Stimulated activated CD4-positive, alpha-beta T cell treated with anti-CD3 and anti-CD28 coated beads, Interleukin-15, amount 100 ng/mL, for 1 hour (primary cell): ENCODE results near the gene RIMBP2.

Experiments
- DNase-seq, 2 donors: peaks; one replicate each; pipeline ENCODE4 v3.0.0-alpha.2; 2020; ENCODE audit warnings: low read depth in 1 of 2, low spot score in 1 of 2

Gene RIMBP2

DNA sequence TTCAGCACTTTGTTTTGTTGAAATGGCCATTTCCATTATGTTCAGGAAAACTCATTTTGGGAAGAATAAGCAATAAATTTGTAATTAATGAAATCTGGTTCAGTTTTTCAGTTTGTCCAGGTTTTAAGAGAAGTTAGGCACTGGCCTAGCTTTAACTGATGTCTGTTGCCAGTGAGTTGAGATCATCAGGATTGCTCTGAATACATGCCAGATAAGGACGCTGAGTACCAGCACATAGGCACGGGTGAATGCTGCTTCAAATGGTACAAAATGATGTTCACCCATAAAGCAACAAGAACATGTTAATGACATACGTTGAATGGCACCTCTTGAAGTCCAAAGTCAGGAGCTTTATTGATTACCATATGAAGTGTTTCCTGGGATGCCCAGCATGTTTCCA is 331.9 kb downstream of the RIMBP2 start:
- no peak for DNase-seq

DNA sequence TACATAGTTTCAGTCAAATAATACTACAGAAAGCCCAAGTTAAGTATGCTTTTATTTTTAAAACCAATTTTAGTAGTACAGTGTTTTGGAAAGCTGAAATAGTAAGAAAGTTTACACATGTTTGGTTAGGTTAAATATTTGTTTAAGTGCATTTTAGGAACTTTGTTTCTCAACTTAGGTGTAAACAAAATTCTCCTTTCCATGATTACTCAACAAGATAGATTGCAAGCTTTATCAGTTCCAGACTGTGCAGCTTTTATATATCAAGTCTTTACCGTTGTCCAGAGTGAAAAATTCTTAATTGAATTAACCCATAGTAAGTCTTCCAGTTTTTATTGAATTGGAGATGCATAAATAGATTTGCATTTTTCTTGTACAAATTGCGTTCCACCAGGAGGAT is 333.3 kb downstream of the RIMBP2 start:
- no peak for DNase-seq

DNA sequence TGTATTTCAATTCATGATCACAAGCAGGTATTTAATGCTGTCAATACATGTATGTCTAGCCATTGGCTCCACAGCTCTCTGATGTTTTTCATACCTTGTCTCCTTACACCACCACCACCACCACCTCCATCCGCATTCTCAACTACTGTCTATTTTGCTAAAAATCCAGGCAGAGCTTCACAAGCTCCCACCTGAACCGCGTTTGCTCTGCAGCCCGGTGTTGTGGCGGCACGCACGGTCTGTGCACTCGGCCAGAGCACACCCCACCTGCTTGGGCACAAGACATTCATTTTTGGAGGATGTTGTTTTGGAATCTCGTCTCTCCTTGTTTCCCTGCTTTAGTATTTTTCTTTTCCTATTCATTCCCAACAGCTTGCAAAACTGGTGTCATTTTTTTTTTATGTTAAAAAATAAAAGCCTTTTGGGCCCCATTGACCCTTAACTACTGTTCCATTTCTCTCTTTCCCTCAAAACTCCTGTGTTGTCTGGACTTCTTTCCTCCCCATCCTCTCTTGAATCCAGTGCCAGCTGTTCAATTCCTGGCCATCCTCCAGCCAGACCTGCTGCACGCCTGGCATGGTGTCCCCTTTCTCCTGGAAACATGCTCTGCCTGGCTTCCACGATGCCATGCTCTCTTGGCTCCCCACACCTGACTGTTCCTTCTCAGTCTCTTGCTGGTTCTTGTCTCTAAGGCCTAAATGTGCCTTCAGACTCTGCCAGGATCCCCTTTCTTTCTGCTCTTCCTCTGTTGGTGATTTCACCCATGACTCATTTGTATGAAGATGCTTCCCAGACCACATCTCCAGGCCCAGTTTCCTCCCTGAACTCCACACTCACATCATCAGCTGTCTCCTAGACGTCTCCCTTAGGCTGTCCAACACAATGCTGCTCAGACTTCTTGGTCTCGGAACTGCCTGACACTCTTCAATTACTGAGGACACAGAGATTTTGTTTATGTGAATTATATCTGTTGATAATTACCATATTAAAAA is 340.5 kb downstream of the RIMBP2 start:
- DNase-seq, result no peak

- no peak for DNase-seq
Observed at GRCh38 chr12:130374083-130374482, 342.0 kb downstream of the RIMBP2 start.

DNA sequence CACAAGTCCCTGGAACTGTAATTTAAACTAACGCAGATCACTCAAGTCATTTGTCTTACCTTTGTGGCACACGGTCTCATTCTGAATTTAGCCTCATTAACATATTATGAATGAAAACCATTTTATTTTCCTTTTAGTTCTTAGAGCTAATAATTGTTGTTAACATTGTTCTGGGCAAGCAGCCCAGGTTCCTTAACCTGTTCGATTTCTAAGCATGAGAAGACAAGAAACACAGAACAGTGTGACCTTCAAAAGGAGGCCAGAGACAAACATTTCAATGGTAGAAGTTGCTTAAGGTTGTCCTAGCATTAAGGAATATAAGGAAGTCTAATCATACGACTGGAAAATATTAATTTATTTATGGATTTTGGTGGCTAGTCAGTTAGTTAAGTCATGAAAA is 343.2 kb downstream of the RIMBP2 start:
- no peak for DNase-seq

DNA sequence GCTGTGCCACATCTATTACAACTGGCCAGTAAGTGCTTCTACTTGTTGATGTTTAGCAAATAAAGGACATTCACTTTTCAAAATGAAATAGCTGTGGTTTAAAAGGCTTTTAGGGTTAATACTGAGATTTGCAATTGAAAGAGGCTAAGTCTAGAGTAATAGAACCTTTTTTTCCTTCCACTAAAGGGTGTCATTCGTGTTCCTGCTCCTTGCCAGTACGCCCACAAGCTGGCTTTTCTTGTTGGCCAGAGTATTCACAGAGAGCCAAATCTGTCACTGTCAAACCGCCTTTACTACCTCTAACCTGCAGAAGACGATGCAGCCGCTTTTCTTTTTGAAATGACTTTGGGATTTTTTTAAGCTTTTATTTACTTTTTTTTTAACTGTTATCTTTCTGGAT is 344.8 kb downstream of the RIMBP2 start:
- no peak for DNase-seq

DNA sequence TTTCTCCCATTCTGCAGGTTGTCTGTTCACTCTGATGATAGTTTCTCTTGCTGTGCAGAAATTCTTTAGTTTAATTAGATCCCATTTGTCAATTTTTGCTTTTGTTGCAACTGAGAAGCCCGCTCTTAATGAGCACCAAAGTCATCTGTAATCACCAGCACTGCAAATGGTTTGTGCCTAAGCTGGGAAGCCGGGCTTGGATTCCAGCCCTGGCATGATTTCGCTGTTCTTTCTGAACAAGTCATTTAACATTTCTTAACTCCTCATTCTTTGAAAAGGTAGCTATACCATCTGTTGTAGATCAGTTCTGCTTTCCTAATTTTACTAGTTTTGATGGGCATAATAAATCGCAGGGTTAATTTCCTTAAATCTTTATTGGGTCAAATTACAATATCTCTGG is 346.3 kb downstream of the RIMBP2 start:
- DNase-seq, result no peak

GRCh38 chr12:130367523-130367922 is 348.6 kb downstream of the RIMBP2 start:
- DNase-seq, result no peak

DNA sequence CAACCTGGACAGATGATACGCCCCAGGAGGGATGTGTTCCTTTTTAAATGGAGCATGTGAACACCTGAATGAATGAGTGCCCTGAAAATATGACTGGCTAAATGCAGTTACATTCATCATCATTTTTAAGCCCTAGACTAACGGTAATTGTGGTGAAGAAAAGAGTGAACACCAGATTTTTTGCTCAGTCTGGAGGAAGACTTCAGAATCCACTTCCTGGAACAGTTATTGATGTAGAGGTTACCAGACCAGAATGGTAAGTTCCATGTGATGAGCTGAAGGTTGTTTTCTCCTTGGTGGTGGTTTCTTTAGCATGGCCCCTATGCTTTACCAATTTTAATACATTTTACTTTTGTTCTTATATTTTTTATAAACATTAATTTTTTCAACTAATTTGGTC is 349.1 kb downstream of the RIMBP2 start:
- no peak for DNase-seq

- no peak for DNase-seq
Observed at GRCh38 chr12:130366159-130366558, 349.9 kb downstream of the RIMBP2 start.

- DNase-seq, result no peak
Observed at GRCh38 chr12:130364578-130364977, 351.5 kb downstream of the RIMBP2 start.

GRCh38 chr12:130362060-130362459 is 354.0 kb downstream of the RIMBP2 start:
- no peak for DNase-seq

GRCh38 chr12:130357729-130358330 is 358.3 kb downstream of the RIMBP2 start:
- DNase-seq, result no peak

GRCh38 chr12:130357241-130357640 is 358.9 kb downstream of the RIMBP2 start:
- no peak for DNase-seq

- DNase-seq, result no peak
Observed at GRCh38 chr12:130356222-130356621, 359.9 kb downstream of the RIMBP2 start.

- DNase-seq, result no peak
Observed at GRCh38 chr12:130354407-130354806, 361.7 kb downstream of the RIMBP2 start.

DNA sequence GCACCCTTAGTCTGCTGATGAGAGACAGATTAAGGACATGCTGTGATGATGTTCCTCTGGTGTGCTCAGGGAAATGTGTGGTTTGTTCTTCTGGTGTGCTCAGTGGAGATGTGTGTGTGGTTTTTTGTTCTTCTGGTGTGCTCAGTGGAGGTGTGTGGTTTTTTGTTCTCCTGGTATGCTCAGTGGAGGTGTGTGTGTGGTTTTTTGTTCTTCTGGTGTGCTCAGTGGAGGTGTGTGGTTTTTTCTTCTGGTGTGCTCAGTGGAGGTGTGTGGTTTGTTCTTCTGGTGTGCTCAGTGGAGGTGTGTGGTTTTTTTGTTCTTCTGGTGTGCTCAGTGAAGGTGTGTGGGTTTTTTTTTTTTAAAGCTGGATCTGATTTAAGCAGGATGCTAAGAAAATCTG is 363.0 kb downstream of the RIMBP2 start:
- DNase-seq, result no peak

GRCh38 chr12:130351326-130351725 is 364.8 kb downstream of the RIMBP2 start:
- no peak for DNase-seq

GRCh38 chr12:130350715-130351114 is 365.4 kb downstream of the RIMBP2 start:
- no peak for DNase-seq

DNA sequence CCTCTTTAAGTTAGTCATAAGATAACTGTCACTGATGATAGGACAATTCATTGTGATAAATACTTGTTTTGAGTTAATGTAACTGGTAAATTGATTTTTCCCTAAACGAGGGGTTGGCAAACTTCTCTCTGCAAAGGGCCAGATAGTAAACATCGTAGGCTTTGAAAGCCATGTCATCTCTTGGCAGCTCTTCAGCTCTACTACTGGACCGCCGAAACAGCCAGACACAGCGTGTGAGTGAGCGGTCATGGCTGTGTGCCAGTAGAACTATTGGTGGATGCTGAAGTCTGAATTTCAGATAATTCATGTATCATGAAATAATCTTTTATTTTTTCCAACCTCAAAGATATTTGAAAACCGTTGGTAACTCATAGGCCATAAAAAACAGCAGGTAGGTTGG is 368.5 kb downstream of the RIMBP2 start:
- no peak for DNase-seq
